HG02588 (cell line): Measurements from ENCODE around the gene KLHL2.

Source experiments
- ATAC-seq: cut with Tn5 transposase; IDR thresholded peaks from one replicate; pipeline ENCODE4 v1.9.1; 2021; ENCODE audit warnings: mild to moderate bottlenecking, moderate library complexity; ENCODE audit not compliant: unreplicated experiment

The KLHL2 gene

GRCh38 chr4:165360985-165361670, 153.8 kb downstream of the KLHL2 start:
- no peak for ATAC-seq

- no peak for ATAC-seq
Measured at GRCh38 chr4:165361810-165362209, 154.4 kb downstream of the KLHL2 start.

GRCh38 chr4:165364452-165365080, 157.2 kb downstream of the KLHL2 start:
- no peak for ATAC-seq

- no peak for ATAC-seq
Measured at GRCh38 chr4:165367040-165367439, 159.7 kb downstream of the KLHL2 start.

GRCh38 chr4:165368114-165368513, 160.8 kb downstream of the KLHL2 start:
- no peak for ATAC-seq

GRCh38 chr4:165368567-165368966, 161.2 kb downstream of the KLHL2 start:
- no peak for ATAC-seq

- ATAC-seq: no peak
Measured at GRCh38 chr4:165369522-165369921, 162.2 kb downstream of the KLHL2 start.

- no peak for ATAC-seq
Measured at GRCh38 chr4:165370530-165370929, 163.2 kb downstream of the KLHL2 start.
